ENCODE results near the gene AKR7A2. TPM values are rescaled to one million over a fixed set of nuclear protein-coding genes. Genes with fewer than 3 reads are reported as not detected.

AKR7A2 gene
- 52.7 to 56.0 TPM (median 53.7 TPM) in 3 replicates for total RNA-seq

- Mint-ChIP-seq H3K9me3 (no peaks in the 10 kb centered on the region), H3K4me3 (peak within 1 kb of the TSS; percentile 81), H3K4me1 (peaks cover 20% of the 10 kb centered on the region), H3K36me3 (peaks cover 11% of the 10 kb centered on the region), H3K27me3 (ENCODE audit: low read depth) (no peaks in the 10 kb centered on the region), H3K27ac (peak within 1 kb of the TSS; percentile 76)
- TF ChIP-seq, protein P1, sequence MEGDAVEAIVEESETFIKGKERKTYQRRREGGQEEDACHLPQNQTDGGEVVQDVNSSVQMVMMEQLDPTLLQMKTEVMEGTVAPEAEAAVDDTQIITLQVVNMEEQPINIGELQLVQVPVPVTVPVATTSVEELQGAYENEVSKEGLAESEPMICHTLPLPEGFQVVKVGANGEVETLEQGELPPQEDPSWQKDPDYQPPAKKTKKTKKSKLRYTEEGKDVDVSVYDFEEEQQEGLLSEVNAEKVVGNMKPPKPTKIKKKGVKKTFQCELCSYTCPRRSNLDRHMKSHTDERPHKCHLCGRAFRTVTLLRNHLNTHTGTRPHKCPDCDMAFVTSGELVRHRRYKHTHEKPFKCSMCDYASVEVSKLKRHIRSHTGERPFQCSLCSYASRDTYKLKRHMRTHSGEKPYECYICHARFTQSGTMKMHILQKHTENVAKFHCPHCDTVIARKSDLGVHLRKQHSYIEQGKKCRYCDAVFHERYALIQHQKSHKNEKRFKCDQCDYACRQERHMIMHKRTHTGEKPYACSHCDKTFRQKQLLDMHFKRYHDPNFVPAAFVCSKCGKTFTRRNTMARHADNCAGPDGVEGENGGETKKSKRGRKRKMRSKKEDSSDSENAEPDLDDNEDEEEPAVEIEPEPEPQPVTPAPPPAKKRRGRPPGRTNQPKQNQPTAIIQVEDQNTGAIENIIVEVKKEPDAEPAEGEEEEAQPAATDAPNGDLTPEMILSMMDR (IDR thresholded peaks at IDR 0.05; ENCODE audit: unreplicated experiment) = no peak
- DNase-seq (ENCODE audit: low spot score in 2 of 2, unreplicated experiment in 2 of 2) = peak; percentile 88 to 90
Observed at GRCh38 chr1:19311931-19312781, at the start of gene AKR7A2, which contains the start of gene SLC66A1. Gene AKR7A2 (minus strand): TSS chr1:19312144. CDS start chr1:19312124, 20 bp downstream. Gene SLC66A1 (plus strand): TSS chr1:19312326. CDS start chr1:19317678, 5,352 bp downstream.

DNA sequence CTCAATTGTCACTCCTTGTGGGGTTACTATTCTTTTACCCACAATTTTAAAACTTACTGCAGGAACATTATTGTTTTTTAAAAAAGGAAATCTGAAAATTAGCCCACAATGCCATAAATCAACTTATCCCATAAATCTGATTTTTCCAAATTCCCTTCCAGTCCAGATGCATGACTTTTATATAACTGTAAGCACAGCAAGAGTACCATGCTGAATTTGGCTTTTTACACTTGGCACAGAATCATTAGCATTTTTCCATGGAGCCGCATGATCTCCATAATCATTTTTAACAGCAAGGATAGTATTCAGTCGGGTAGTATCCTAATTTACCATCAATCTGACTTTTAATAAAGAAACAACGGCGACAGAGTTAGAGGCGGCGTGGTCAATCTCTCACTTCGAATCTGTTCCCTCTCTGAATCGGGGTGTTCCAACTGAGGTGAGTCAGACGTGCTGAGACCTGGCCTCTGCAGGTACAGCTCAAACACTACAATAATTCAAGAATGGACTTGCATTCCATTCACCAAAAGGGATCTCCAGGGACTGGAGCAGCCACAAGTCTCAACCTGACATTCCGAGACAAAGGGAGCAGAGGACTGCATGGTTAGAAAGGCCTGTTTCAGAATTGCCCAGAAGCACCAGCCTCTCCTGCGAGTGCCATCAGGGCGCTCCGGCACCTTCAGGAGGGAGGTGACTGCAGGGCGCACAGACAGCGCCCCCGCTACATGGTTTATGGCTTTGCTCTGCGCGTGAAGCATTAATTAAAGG lies 49.1 kb upstream of the AKR7A2 start:
- H3K27me3 Mint-ChIP-seq (ENCODE audit: low read depth) = no peaks in the 10 kb centered on the region

DNA sequence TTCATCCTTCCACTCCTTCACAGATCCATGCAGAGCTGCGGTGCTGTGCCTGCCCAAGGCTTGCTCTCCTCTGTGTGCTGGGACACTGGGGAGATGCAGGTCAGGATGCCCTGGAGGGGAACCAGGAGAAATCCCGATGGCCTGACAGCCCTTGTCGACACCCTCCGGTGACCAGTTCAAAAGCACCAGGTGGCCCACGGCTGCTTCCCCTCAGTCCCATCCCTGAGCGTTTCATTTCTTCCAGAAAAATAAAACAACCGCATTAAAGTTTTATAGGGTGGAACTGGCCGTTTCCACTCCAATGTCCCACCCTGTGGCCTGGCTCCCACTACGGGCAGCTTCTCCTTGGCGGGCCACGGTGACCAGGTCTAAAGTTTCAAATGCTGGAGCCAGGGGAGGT lies 48.5 kb upstream of the AKR7A2 start:
- Mint-ChIP-seq H3K27me3 (ENCODE audit: low read depth) (no peaks in the 10 kb centered on the region), H3K9me3 (no peaks in the 10 kb centered on the region), H3K36me3 (peaks cover 10% of the 10 kb centered on the region), H3K4me3 (no peak overlapping the region), H3K27ac (peak overlapping the region; percentile 34), H3K4me1 (peaks cover 20% of the 10 kb centered on the region)
- DNase-seq (ENCODE audit: low spot score in 2 of 2, unreplicated experiment in 2 of 2) = no peak
- TF ChIP-seq, protein P1 (IDR thresholded peaks at IDR 0.05; ENCODE audit: unreplicated experiment) = no peak

More for the DNA sequence above, 49.1 kb upstream of the AKR7A2 start:
- Mint-ChIP-seq H3K4me3 (no peak overlapping the region), H3K27ac (peak overlapping the region; percentile 62), H3K4me1 (peaks cover 22% of the 10 kb centered on the region), H3K36me3 (peaks cover 6% of the 10 kb centered on the region), H3K9me3 (no peaks in the 10 kb centered on the region)
- DNase-seq (ENCODE audit: low spot score in 2 of 2, unreplicated experiment in 2 of 2) = no peak
- TF ChIP-seq, protein P1 (IDR thresholded peaks at IDR 0.05; ENCODE audit: unreplicated experiment) = no peak

- peaks cover 20% of the 10 kb centered on the region for H3K4me1 Mint-ChIP-seq
- no peak overlapping the region for H3K4me3 Mint-ChIP-seq
- peak overlapping the region; percentile 21 for H3K27ac Mint-ChIP-seq
- no peaks in the 10 kb centered on the region for H3K27me3 Mint-ChIP-seq (ENCODE audit: low read depth)
- H3K36me3 Mint-ChIP-seq = peaks cover 11% of the 10 kb centered on the region
- no peak for DNase-seq (ENCODE audit: low spot score in 2 of 2, unreplicated experiment in 2 of 2)
- H3K9me3 Mint-ChIP-seq = no peaks in the 10 kb centered on the region
- TF ChIP-seq, protein P1 (IDR thresholded peaks at IDR 0.05; ENCODE audit: unreplicated experiment) = no peak
Observed at GRCh38 chr1:19360016-19360415, 48.1 kb upstream of the AKR7A2 start.

GRCh38 chr1:19359357-19359756 lies 47.4 kb upstream of the AKR7A2 start:
- TF ChIP-seq, protein P1 (IDR thresholded peaks at IDR 0.05; ENCODE audit: unreplicated experiment) = no peak

More at GRCh38 chr1:19359357-19359756, 47.4 kb upstream of the AKR7A2 start:
- H3K4me1 Mint-ChIP-seq = peaks cover 20% of the 10 kb centered on the region
- no peak overlapping the region for H3K4me3 Mint-ChIP-seq
- DNase-seq (ENCODE audit: low spot score in 2 of 2, unreplicated experiment in 2 of 2) = no peak
- no peak overlapping the region for H3K27ac Mint-ChIP-seq
- H3K36me3 Mint-ChIP-seq = peaks cover 14% of the 10 kb centered on the region
- H3K27me3 Mint-ChIP-seq (ENCODE audit: low read depth) = no peaks in the 10 kb centered on the region
- H3K9me3 Mint-ChIP-seq = no peaks in the 10 kb centered on the region

All from mesothelial cell of epicardium (in vitro differentiated cells).